AML-193 (cell line): Measurements from ENCODE around the gene COPG2.

Experiments used
- DNase-seq, 2 experiments: peaks; one replicate each; lab custom pipeline; 2025; lab: John Stamatoyannopoulos, UW

Gene COPG2

DNA sequence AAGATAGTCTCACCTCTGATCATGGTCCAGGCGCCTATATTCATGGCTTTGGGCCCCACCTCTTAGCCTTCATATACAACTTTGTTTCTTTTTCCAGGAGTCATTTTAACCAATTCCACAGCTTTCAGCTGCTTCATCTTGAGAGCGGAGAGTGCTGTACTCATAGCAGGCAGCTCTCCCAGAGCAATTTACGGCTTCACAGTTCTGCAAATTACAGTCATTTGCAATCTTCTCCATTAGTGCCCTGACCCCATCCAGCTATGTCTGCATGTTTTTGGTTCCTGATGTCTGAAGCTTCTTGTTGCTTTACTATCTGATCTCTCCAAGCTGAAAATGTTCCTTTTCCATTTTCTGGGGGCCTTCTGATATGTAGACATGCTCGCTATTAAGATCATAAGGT lies 194.7 kb downstream of the COPG2 start:
- DNase-seq, result no peak

DNA sequence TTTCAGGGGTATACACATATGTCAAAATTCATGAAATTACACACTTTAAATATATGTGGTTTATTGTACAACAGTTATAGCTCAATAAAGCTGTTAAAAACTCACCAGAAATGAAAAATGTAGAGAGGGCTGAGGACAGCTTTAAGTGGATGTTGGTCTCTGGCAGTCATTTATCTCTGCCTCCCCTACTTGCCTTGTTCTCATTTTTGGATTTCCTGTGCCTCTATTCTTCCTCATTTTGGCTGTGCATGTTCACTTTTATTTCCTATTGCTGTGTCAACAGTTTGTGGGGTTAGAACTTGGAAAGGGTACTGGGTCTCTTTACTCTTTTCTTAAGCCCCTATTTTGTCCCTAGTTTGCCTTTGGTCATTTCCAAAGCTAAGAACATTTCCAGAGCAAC lies 195.3 kb downstream of the COPG2 start:
- DNase-seq, result peak; percentile 51 to 55

GRCh38 chr7:130471974-130472373 lies 196.6 kb downstream of the COPG2 start:
- no peak for DNase-seq

DNA sequence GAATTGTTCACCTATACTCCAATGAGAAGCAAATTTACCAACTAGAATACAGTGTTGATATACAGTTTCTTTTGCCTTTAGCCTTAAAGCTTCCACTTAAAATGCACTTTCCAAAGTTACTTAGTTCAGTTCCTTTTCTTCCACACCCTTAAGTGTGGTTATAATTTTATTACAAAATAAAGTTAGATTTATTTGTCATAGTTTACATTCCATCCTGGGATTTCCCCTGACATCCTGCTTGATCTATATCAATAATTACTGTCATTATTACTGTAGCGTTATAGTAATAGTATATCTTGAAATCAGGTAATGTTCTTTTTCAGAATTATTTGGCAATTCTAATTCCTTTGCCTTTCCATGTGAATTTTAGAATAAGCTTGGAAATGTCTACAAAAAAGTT lies 199.9 kb downstream of the COPG2 start:
- DNase-seq, result no peak

GRCh38 chr7:130463553-130464434 lies 204.8 kb downstream of the COPG2 start:
- DNase-seq, result no peak

DNA sequence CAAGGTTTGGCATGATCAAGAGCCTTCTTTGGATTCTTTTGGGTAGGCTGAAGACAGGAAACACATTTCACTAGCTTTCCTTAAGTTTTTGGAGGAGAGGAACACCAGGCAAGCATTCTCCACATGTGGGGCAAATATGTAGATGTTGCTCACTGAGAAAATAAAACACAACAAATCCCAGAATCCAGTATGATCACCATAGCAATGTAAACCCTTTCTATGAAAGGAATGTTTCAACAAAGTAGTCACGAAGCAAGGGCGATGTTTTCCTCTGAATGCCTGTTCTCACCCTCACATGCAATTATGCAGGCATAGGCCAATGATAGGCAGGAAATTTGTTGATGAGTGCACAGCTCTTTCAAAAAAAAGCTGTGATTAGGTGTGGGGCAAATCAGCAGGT lies 207.3 kb downstream of the COPG2 start:
- DNase-seq, result no peak

DNA sequence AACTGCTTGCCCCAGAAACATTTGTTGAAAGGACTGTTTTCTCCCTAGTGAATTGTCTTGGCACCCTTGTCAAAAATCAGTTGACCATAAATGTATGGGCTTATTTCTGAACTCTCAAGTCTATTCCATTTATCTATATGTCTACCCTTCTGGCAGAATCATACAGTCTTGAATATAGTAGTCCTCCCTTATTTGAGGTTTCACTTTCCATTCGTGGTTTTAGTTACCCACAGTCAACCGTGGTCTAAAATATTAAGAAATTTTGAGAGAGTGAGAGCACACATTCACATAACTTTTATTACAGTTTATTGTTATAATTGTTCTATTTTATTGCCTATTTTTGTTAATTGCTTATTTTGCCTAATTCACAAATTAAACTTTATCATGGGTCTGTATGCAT lies 210.3 kb downstream of the COPG2 start:
- DNase-seq, result peak; percentile 18 to 43
